ENCODE results near the gene RDH5.

- no peak for TF ChIP-seq POLR2A (IDR thresholded peaks at IDR 0.05)
- no peak for TF ChIP-seq CTCF (IDR thresholded peaks at IDR 0.05)
- no peak for TF ChIP-seq POLR2AphosphoS5 (IDR thresholded peaks at IDR 0.05)
- no peak for TF ChIP-seq EP300 (IDR thresholded peaks at IDR 0.05)
Observed at GRCh38 chr12:55683676-55684075, 36.5 kb upstream of the RDH5 start.
